Measurements from ENCODE around the gene CCDC171. TPM values are rescaled to one million over a fixed set of nuclear protein-coding genes. Genes with fewer than 3 reads are reported as not detected.
"Not testable (repeated sequence)": the region's sequence is repeated elsewhere in the genome, so short reads cannot be mapped to it uniquely, and the experiment has no call there.

Gene CCDC171
- total and polyA plus RNA-seq, 4 donors: 3.3 to 28.3 (median 17.2) TPM

GRCh38 chr9:15778861-15779260 is 226.0 kb downstream of the CCDC171 start:
- peak in 1 of 6 donors; percentile 7 for DNase-seq (ENCODE audit: low read depth in 4 of 6, low spot score in 6 of 6)
- Histone ChIP-seq H3K27me3 (ENCODE audit: control insufficient read depth, insufficient read depth, low read length) (no peaks in the 10 kb centered on the region), H3K9me3 (ENCODE audit: control insufficient read depth, insufficient read depth, low read length) (no peaks in the 10 kb centered on the region), H3K27ac (ENCODE audit: low read depth, low read length) (no peak overlapping the region), H3K36me3 (ENCODE audit: control insufficient read depth, insufficient read depth, low read length) (no peaks in the 10 kb centered on the region), H3K4me1 (ENCODE audit: control insufficient read depth, insufficient read depth, low read length) (no peaks in the 10 kb centered on the region), H3K4me3 (ENCODE audit: low read depth, low read length) (no peak overlapping the region)
- 86% methylated on average over 3 of the region's 5 CpGs for WGBS (ENCODE audit: insufficient coverage)

DNA sequence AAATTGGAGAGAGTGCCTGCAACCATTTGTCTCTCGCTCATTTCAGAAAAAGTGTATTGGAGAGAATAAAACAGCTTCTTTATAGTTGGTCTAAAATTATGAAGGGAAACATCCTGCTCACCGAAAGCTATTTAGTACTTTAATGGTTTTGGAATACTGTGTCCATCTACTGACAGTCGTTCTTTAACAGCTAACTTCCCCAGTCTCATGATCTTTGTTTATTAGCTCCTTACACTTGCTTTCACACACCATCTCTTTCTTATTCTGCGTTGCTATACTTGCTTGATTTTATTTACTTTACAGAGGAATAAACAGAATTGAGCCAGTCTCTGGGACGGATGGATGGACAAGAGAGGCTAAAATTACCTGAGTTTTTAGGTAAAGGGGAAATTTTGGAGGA is 229.3 kb downstream of the CCDC171 start:
- H3K4me1 ChIP-seq (ENCODE audit: control insufficient read depth, insufficient read depth, low read length): no peaks in the 10 kb centered on the region
- 72% methylated on average over 2 of the region's 5 CpGs for WGBS (ENCODE audit: insufficient coverage)
- no peak for DNase-seq (ENCODE audit: low read depth in 4 of 6, low spot score in 6 of 6)

DNA sequence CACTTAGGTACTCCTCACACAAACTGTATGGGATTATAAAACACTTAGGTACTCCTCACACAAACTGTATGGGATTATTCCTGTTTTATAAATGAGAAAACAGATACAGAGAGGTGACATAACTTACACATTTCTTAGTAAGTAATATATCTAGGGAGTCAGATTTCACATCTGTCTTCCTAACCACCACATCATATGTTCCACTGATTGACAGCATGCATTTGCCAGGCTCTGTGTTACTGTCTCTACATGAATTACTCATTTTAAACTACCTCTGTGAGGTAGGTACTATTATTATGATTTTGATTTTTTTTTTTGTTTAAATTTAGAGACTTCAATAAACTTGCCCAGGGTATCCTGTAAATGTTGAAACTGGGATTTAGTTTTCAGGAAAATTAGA is 232.7 kb downstream of the CCDC171 start:
- Histone ChIP-seq H3K4me1 (ENCODE audit: control insufficient read depth, insufficient read depth, low read length) (no peaks in the 10 kb centered on the region), H3K36me3 (ENCODE audit: control insufficient read depth, insufficient read depth, low read length) (no peaks in the 10 kb centered on the region), H3K27me3 (ENCODE audit: control insufficient read depth, insufficient read depth, low read length) (no peaks in the 10 kb centered on the region), H3K4me3 (ENCODE audit: low read depth, low read length) (no peak overlapping the region), H3K27ac (ENCODE audit: low read depth, low read length) (no peak overlapping the region), H3K9me3 (ENCODE audit: control insufficient read depth, insufficient read depth, low read length) (no peaks in the 10 kb centered on the region)
- DNase-seq (ENCODE audit: low read depth in 4 of 6, low spot score in 6 of 6): no peak

More for the DNA sequence above, 229.3 kb downstream of the CCDC171 start:
- Histone ChIP-seq H3K27ac (ENCODE audit: low read depth, low read length) (no peak overlapping the region), H3K36me3 (ENCODE audit: control insufficient read depth, insufficient read depth, low read length) (no peaks in the 10 kb centered on the region), H3K9me3 (ENCODE audit: control insufficient read depth, insufficient read depth, low read length) (no peaks in the 10 kb centered on the region), H3K27me3 (ENCODE audit: control insufficient read depth, insufficient read depth, low read length) (no peaks in the 10 kb centered on the region), H3K4me3 (ENCODE audit: low read depth, low read length) (no peak overlapping the region)

GRCh38 chr9:15786616-15787015 is 233.8 kb downstream of the CCDC171 start:
- Histone ChIP-seq H3K4me1 (ENCODE audit: control insufficient read depth, insufficient read depth, low read length) (no peaks in the 10 kb centered on the region), H3K36me3 (ENCODE audit: control insufficient read depth, insufficient read depth, low read length) (no peaks in the 10 kb centered on the region), H3K27me3 (ENCODE audit: control insufficient read depth, insufficient read depth, low read length) (no peaks in the 10 kb centered on the region), H3K27ac (ENCODE audit: low read depth, low read length) (no peak overlapping the region), H3K4me3 (ENCODE audit: low read depth, low read length) (no peak overlapping the region), H3K9me3 (ENCODE audit: control insufficient read depth, insufficient read depth, low read length) (no peaks in the 10 kb centered on the region)
- 98% methylated on average over 3 of the region's 3 CpGs for WGBS (ENCODE audit: insufficient coverage)
- DNase-seq (ENCODE audit: low read depth in 4 of 6, low spot score in 6 of 6): no peak

GRCh38 chr9:15810219-15810899 is 257.5 kb downstream of the CCDC171 start:
- H3K4me3 ChIP-seq (ENCODE audit: low read depth, low read length); DNase-seq (ENCODE audit: low read depth in 4 of 6, low spot score in 6 of 6); H3K27me3 ChIP-seq (ENCODE audit: control insufficient read depth, insufficient read depth, low read length); H3K4me1 ChIP-seq (ENCODE audit: control insufficient read depth, insufficient read depth, low read length); H3K9me3 ChIP-seq (ENCODE audit: control insufficient read depth, insufficient read depth, low read length); H3K27ac ChIP-seq (ENCODE audit: low read depth, low read length); H3K36me3 ChIP-seq (ENCODE audit: control insufficient read depth, insufficient read depth, low read length): not testable (repeated sequence)
- WGBS (ENCODE audit: insufficient coverage): 98% methylated on average over 24 of the region's 34 CpGs

DNA sequence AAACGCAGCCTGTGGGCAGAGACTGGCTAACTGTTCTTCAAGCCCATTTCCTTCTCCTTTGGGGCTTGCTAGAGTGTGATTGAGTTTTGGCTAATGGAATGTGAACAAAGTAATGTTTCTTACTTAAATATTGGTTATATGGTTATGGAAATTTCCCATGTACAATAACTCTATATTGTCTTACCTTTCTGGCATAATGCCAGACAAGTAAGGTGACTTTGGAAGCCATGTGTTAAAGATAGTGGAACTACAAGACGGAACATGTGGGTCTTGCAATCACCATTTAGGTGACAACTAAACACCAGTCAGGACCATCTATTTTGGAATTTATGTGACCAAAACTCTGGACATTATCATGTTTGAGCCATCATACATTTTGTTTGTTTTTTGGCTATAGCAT is 260.2 kb downstream of the CCDC171 start:
- H3K4me3 ChIP-seq (ENCODE audit: low read depth, low read length): no peak overlapping the region
- DNase-seq (ENCODE audit: low read depth in 4 of 6, low spot score in 6 of 6): no peak
- no peaks in the 10 kb centered on the region for H3K9me3 ChIP-seq (ENCODE audit: control insufficient read depth, insufficient read depth, low read length)
- no peak overlapping the region for H3K27ac ChIP-seq (ENCODE audit: low read depth, low read length)
- no CpG with 5 or more reads among the region's 2 CpGs for WGBS (ENCODE audit: insufficient coverage)
- H3K27me3 ChIP-seq (ENCODE audit: control insufficient read depth, insufficient read depth, low read length): no peaks in the 10 kb centered on the region
- no peaks in the 10 kb centered on the region for H3K4me1 ChIP-seq (ENCODE audit: control insufficient read depth, insufficient read depth, low read length)
- H3K36me3 ChIP-seq (ENCODE audit: control insufficient read depth, insufficient read depth, low read length): no peaks in the 10 kb centered on the region

- no peaks in the 10 kb centered on the region for H3K36me3 ChIP-seq (ENCODE audit: control insufficient read depth, insufficient read depth, low read length)
- H3K27ac ChIP-seq (ENCODE audit: low read depth, low read length): no peak overlapping the region
- H3K4me1 ChIP-seq (ENCODE audit: control insufficient read depth, insufficient read depth, low read length): no peaks in the 10 kb centered on the region
- H3K27me3 ChIP-seq (ENCODE audit: control insufficient read depth, insufficient read depth, low read length): no peaks in the 10 kb centered on the region
- DNase-seq (ENCODE audit: low read depth in 4 of 6, low spot score in 6 of 6): peak in 1 of 6 donors; percentile 4
- 75% methylated on average over 1 of the region's 4 CpGs for WGBS (ENCODE audit: insufficient coverage)
- no peak overlapping the region for H3K4me3 ChIP-seq (ENCODE audit: low read depth, low read length)
- H3K9me3 ChIP-seq (ENCODE audit: control insufficient read depth, insufficient read depth, low read length): no peaks in the 10 kb centered on the region
Observed at GRCh38 chr9:15824310-15824709, 271.5 kb downstream of the CCDC171 start.

DNA sequence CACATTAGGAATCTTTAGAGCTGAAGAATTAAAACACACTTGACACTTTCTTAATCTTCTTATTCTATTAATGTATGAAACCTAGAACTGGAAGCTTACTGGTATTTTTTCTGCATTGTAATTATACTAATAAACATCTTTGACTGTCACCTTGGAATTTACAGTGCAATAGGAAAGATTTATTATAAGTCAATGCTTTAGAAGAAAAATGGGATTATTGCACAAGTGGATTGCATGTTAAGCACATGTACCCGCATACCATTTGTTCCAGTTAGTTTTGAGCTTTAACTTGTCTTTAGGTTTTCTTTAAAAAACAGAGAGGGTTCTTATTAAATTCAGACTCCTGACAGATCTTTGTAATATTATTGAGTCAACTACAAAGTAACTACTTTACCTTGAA is 278.5 kb downstream of the CCDC171 start:
- Histone ChIP-seq H3K9me3 (ENCODE audit: control insufficient read depth, insufficient read depth, low read length) (no peaks in the 10 kb centered on the region), H3K36me3 (ENCODE audit: control insufficient read depth, insufficient read depth, low read length) (no peaks in the 10 kb centered on the region), H3K27ac (ENCODE audit: low read depth, low read length) (no peak overlapping the region), H3K27me3 (ENCODE audit: control insufficient read depth, insufficient read depth, low read length) (no peaks in the 10 kb centered on the region), H3K4me1 (ENCODE audit: control insufficient read depth, insufficient read depth, low read length) (no peaks in the 10 kb centered on the region), H3K4me3 (ENCODE audit: low read depth, low read length) (no peak overlapping the region)
- no peak for DNase-seq (ENCODE audit: low read depth in 4 of 6, low spot score in 6 of 6)
- WGBS (ENCODE audit: insufficient coverage): no CpG with 5 or more reads among the region's 1 CpG

DNA sequence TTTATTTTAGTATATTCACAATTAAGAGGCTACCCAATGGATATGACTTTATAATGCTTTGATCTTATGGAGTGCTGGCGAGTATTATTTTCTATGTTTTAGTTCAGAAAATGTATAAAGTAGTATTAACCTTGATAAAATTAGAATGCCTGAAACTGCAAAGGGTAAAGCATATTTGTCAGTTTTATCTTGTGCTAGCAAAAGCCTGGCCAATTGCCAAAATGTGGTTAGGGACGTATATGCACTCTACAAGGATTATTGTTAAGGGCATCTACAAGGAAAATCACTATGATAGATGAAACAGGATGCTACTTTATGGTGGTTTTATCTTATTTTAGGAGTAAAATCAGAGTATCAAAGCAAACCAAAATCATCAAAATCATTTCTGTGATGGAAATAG is 281.7 kb downstream of the CCDC171 start:
- Histone ChIP-seq H3K27ac (ENCODE audit: low read depth, low read length) (no peak overlapping the region), H3K9me3 (ENCODE audit: control insufficient read depth, insufficient read depth, low read length) (no peaks in the 10 kb centered on the region), H3K4me1 (ENCODE audit: control insufficient read depth, insufficient read depth, low read length) (no peaks in the 10 kb centered on the region), H3K27me3 (ENCODE audit: control insufficient read depth, insufficient read depth, low read length) (no peaks in the 10 kb centered on the region), H3K36me3 (ENCODE audit: control insufficient read depth, insufficient read depth, low read length) (no peaks in the 10 kb centered on the region), H3K4me3 (ENCODE audit: low read depth, low read length) (no peak overlapping the region)
- WGBS (ENCODE audit: insufficient coverage): no CpG with 5 or more reads among the region's 2 CpGs
- peak in 2 of 6 donors; percentile 13 to 55 for DNase-seq (ENCODE audit: low read depth in 4 of 6, low spot score in 6 of 6)

DNA sequence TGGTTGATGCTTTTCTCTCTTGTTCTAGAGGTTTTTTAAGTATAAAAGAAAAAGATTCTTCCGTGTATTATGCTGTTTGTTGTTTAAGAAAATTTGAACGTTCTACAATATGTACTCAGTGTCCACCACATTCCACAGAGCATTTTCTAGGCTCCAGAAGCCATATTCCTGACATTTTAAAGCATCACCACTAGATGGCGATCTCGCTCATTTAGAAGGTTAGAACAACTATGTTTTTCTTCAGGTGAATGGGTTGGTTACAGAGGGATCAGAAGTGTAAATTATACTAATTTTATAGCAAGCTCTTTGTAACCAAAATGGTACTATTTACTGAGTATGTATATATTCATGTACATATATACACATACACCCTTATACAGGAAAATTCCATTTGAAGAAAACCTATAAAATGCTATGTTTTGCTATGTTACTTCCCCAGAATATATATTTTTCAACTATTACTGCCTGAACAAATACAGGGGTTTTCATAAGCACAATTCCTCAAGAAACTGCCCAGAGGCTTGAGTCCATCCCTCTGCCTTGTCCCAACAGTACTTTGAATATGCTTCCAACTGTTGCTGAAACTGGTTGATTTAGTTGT is 284.3 kb downstream of the CCDC171 start:
- Histone ChIP-seq H3K4me1 (ENCODE audit: control insufficient read depth, insufficient read depth, low read length) (no peaks in the 10 kb centered on the region), H3K36me3 (ENCODE audit: control insufficient read depth, insufficient read depth, low read length) (no peaks in the 10 kb centered on the region), H3K9me3 (ENCODE audit: control insufficient read depth, insufficient read depth, low read length) (no peaks in the 10 kb centered on the region), H3K27me3 (ENCODE audit: control insufficient read depth, insufficient read depth, low read length) (no peaks in the 10 kb centered on the region), H3K4me3 (ENCODE audit: low read depth, low read length) (no peak overlapping the region), H3K27ac (ENCODE audit: low read depth, low read length) (no peak overlapping the region)
- peak in 5 of 6 donors; percentile 12 to 83 (median 44) for DNase-seq (ENCODE audit: low read depth in 4 of 6, low spot score in 6 of 6)
- WGBS (ENCODE audit: insufficient coverage): no CpG with 5 or more reads among the region's 4 CpGs
